HG03064 (cell line): Measurements from ENCODE around the gene FOXP1.
A peak's percentile ranks its signal among the peaks of the same experiment; 100 is the strongest.

Experiments
- ATAC-seq: cut with Tn5 transposase; IDR thresholded peaks from one replicate; pipeline ENCODE4 v1.9.1; 2021; ENCODE audit warnings: low read depth; ENCODE audit not compliant: unreplicated experiment

Gene FOXP1

GRCh38 chr3:71231680-71232079 lies 351.8 kb downstream of the FOXP1 start:
- ATAC-seq, result no peak

- no peak for ATAC-seq
These were observed 353.4 kb downstream of the FOXP1 start for GRCh38 chr3:71229905-71230657.

GRCh38 chr3:71228156-71228866 lies 355.2 kb downstream of the FOXP1 start:
- ATAC-seq, result no peak

- ATAC-seq, result peak; percentile 6
These were observed 356.3 kb downstream of the FOXP1 start for GRCh38 chr3:71227270-71227661.

- ATAC-seq, result peak; percentile 85
These were observed 356.8 kb downstream of the FOXP1 start for GRCh38 chr3:71226565-71227269.

GRCh38 chr3:71225951-71226564 lies 357.5 kb downstream of the FOXP1 start:
- ATAC-seq, result peak; percentile 7

- no peak for ATAC-seq
These were observed 358.4 kb downstream of the FOXP1 start for GRCh38 chr3:71225002-71225684.

GRCh38 chr3:71219744-71220638 lies 363.5 kb downstream of the FOXP1 start:
- peak; percentile 93 for ATAC-seq

- ATAC-seq, result no peak
These were observed 365.0 kb downstream of the FOXP1 start for GRCh38 chr3:71218508-71218907.

- ATAC-seq, result no peak
These were observed 365.8 kb downstream of the FOXP1 start for GRCh38 chr3:71217640-71218222.

- ATAC-seq, result no peak
These were observed 368.2 kb downstream of the FOXP1 start for GRCh38 chr3:71215351-71215750.

GRCh38 chr3:71214797-71215196 lies 368.7 kb downstream of the FOXP1 start:
- ATAC-seq, result no peak

GRCh38 chr3:71214016-71214415 lies 369.5 kb downstream of the FOXP1 start:
- no peak for ATAC-seq

- ATAC-seq, result no peak
These were observed 372.4 kb downstream of the FOXP1 start for GRCh38 chr3:71211083-71211482.

- no peak for ATAC-seq
These were observed 373.1 kb downstream of the FOXP1 start for GRCh38 chr3:71210257-71211007.

- ATAC-seq, result no peak
These were observed 375.1 kb downstream of the FOXP1 start for GRCh38 chr3:71208211-71209095.

- no peak for ATAC-seq
These were observed 375.9 kb downstream of the FOXP1 start for GRCh38 chr3:71207632-71208031.
